SK-N-SH (cell line): ENCODE data around the gene CIPC.
A peak's percentile ranks its signal among the peaks of the same experiment; 100 is the strongest.

ENCODE experiments used
- CTCF ChIP-seq: fragments of 200-600 bp; sonication (generic); IDR thresholded peaks from 2 replicates; pipeline ENCODE4 v1.6.1; 2017; ENCODE audit warnings: antibody characterized with exemption, mild to moderate bottlenecking, moderate library complexity
- EZH2phosphoT487 ChIP-seq: fragments of 200-600 bp; sonication (generic); IDR thresholded peaks from 2 replicates; pipeline ENCODE4 v1.6.1; 2017; ENCODE audit warnings: low read depth, mixed run types, mild to moderate bottlenecking, antibody characterized with exemption, moderate library complexity, borderline replicate concordance
- GABPA ChIP-seq: IDR thresholded peaks from 2 replicates; pipeline ENCODE4 v1.4.0; 2012; ENCODE audit warnings: low read depth, mild to moderate bottlenecking
- NFIC ChIP-seq: IDR thresholded peaks from 2 replicates; pipeline ENCODE4 v1.4.0; 2012; ENCODE audit warnings: borderline replicate concordance
- NRF1 ChIP-seq: IDR thresholded peaks from 2 replicates; pipeline ENCODE4 v1.6.1; 2012; ENCODE audit warnings: low read depth, mild to moderate bottlenecking, low read length
- POLR2AphosphoS5 ChIP-seq: IDR thresholded peaks from 2 replicates; pipeline ENCODE4 v1.6.1; 2012; ENCODE audit warnings: low read depth, low read length
- RCOR1 ChIP-seq: fragments of 150-350 bp; IDR thresholded peaks from 2 replicates; pipeline ENCODE4 v1.6.1; 2017; ENCODE audit warnings: antibody characterized with exemption, low read length
- TAF1 ChIP-seq: IDR thresholded peaks from 2 replicates; pipeline ENCODE4 v1.6.1; 2012; ENCODE audit warnings: low read depth, mild to moderate bottlenecking, low read length, moderate library complexity, borderline replicate concordance
- TF ChIP-seq, protein P1 (sequence below): IDR thresholded peaks from 2 replicates; pipeline ENCODE4 v1.4.0; 2012; ENCODE audit warnings: low read depth, borderline replicate concordance
- TF ChIP-seq, protein P2 (sequence below): fragments of 150-350 bp; IDR thresholded peaks from 2 replicates; pipeline ENCODE4 v1.6.1; 2017; ENCODE audit warnings: antibody characterized with exemption, low read length, low read depth, borderline replicate concordance

DNA sequence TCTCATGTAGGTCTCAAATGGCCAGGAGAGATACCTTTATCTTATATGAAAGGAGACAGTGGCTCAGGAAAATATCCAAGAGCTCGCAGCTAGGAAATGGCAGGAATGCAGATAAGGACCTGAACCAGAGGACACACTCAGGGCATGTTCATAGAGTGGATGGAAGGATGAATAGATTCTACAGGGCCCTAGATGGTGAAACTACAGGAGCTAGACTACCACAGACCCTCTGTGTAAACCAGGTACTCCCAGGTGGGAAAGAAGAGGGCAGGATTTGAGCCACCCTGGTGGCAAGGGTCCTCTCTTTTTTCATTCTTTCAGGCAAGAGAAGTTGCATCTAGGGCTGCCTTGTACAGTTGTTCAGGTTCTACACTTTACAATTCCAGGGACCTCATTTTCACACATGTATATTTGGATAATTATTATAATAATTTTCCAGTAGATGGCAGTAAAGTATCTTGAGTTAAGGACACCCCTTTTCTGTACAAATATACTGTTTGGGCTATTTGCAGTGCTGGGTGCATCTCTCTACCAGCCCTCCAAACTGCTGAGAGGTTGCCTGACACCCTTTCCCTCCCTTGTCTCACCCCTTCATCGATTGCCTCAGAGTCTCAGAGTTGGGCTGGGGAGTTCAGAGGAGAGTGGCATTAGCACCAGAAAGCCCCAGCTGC, 54.0 kb downstream of the CIPC start:
- peak; percentile 54 for TF ChIP-seq CTCF
- TF ChIP-seq EZH2phosphoT487 = no peak
- TF ChIP-seq, protein P1, sequence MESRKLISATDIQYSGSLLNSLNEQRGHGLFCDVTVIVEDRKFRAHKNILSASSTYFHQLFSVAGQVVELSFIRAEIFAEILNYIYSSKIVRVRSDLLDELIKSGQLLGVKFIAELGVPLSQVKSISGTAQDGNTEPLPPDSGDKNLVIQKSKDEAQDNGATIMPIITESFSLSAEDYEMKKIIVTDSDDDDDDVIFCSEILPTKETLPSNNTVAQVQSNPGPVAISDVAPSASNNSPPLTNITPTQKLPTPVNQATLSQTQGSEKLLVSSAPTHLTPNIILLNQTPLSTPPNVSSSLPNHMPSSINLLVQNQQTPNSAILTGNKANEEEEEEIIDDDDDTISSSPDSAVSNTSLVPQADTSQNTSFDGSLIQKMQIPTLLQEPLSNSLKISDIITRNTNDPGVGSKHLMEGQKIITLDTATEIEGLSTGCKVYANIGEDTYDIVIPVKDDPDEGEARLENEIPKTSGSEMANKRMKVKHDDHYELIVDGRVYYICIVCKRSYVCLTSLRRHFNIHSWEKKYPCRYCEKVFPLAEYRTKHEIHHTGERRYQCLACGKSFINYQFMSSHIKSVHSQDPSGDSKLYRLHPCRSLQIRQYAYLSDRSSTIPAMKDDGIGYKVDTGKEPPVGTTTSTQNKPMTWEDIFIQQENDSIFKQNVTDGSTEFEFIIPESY = no peak
- no peak for TF ChIP-seq GABPA
- TF ChIP-seq NFIC = no peak
- TF ChIP-seq, protein P2, sequence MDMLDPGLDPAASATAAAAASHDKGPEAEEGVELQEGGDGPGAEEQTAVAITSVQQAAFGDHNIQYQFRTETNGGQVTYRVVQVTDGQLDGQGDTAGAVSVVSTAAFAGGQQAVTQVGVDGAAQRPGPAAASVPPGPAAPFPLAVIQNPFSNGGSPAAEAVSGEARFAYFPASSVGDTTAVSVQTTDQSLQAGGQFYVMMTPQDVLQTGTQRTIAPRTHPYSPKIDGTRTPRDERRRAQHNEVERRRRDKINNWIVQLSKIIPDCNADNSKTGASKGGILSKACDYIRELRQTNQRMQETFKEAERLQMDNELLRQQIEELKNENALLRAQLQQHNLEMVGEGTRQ = no peak
- no peak for TF ChIP-seq POLR2AphosphoS5
- TF ChIP-seq TAF1 = no peak
- no peak for TF ChIP-seq NRF1
- no peak for TF ChIP-seq RCOR1
